HG02642 (cell line): ENCODE results near the gene MPP3.

ENCODE experiments used
- ATAC-seq: cut with Tn5 transposase; IDR thresholded peaks from one replicate; pipeline ENCODE4 v1.9.1; 2021; ENCODE audit warnings: mild to moderate bottlenecking; ENCODE audit not compliant: unreplicated experiment, poor library complexity

The MPP3 gene

GRCh38 chr17:43840814-43841213, 7.9 kb upstream of the MPP3 start:
- ATAC-seq, result no peak

GRCh38 chr17:43839670-43840108, 6.7 kb upstream of the MPP3 start:
- ATAC-seq, result no peak

- no peak for ATAC-seq
Measured at GRCh38 chr17:43834106-43834505, 1.2 kb upstream of the MPP3 start.

- ATAC-seq, result no peak
Measured at GRCh38 chr17:43832168-43832975, 574 bp downstream of the MPP3 start.

GRCh38 chr17:43831633-43832032, 1.3 kb downstream of the MPP3 start:
- no peak for ATAC-seq

GRCh38 chr17:43830510-43831140, 2.3 kb downstream of the MPP3 start:
- ATAC-seq, result no peak

- no peak for ATAC-seq
Measured at GRCh38 chr17:43829738-43830137, 3.2 kb downstream of the MPP3 start.

- ATAC-seq, result no peak
Measured at GRCh38 chr17:43827596-43827995, 5.3 kb downstream of the MPP3 start.

GRCh38 chr17:43826206-43826605, 6.7 kb downstream of the MPP3 start:
- ATAC-seq, result no peak

- ATAC-seq, result no peak
Measured at GRCh38 chr17:43825567-43825966, 7.4 kb downstream of the MPP3 start.

- ATAC-seq, result no peak
Measured at GRCh38 chr17:43823350-43824084, 9.4 kb downstream of the MPP3 start.

GRCh38 chr17:43822570-43823190, 10.3 kb downstream of the MPP3 start:
- no peak for ATAC-seq

GRCh38 chr17:43820759-43821158, 12.2 kb downstream of the MPP3 start:
- ATAC-seq, result no peak

- ATAC-seq, result no peak
Measured at GRCh38 chr17:43818966-43819365, 14.0 kb downstream of the MPP3 start.

- no peak for ATAC-seq
Measured at GRCh38 chr17:43817826-43818225, 15.1 kb downstream of the MPP3 start.

GRCh38 chr17:43816336-43817320, 16.3 kb downstream of the MPP3 start:
- no peak for ATAC-seq

- no peak for ATAC-seq
Measured at GRCh38 chr17:43814714-43815113, 18.2 kb downstream of the MPP3 start.

GRCh38 chr17:43814026-43814425, 18.9 kb downstream of the MPP3 start:
- no peak for ATAC-seq

GRCh38 chr17:43813386-43813785, 19.6 kb downstream of the MPP3 start:
- no peak for ATAC-seq
